LNCaP clone FGC (cell line): Measurements from ENCODE around the gene NFIC.
"Not testable (repeated sequence)": the region's sequence is repeated elsewhere in the genome, so short reads cannot be mapped to it uniquely, and the experiment has no call there.

Source experiments
- DNase-seq: peaks from one replicate; pipeline ENCODE4 v3.0.0-alpha.2; 2011; ENCODE audit warnings: low read depth
- H3K4me3 ChIP-seq: 2 replicates; pipeline ENCODE4 v1.5.1; 2011; ENCODE audit warnings: mild to moderate bottlenecking, low read depth, low read length, control low read depth
- CTCF ChIP-seq: IDR thresholded peaks from 2 replicates; pipeline ENCODE4 v1.5.1; 2012; ENCODE audit warnings: mild to moderate bottlenecking; ENCODE audit not compliant: control insufficient read depth, insufficient read depth; ENCODE audit errors: extremely low read depth

The NFIC gene

DNA sequence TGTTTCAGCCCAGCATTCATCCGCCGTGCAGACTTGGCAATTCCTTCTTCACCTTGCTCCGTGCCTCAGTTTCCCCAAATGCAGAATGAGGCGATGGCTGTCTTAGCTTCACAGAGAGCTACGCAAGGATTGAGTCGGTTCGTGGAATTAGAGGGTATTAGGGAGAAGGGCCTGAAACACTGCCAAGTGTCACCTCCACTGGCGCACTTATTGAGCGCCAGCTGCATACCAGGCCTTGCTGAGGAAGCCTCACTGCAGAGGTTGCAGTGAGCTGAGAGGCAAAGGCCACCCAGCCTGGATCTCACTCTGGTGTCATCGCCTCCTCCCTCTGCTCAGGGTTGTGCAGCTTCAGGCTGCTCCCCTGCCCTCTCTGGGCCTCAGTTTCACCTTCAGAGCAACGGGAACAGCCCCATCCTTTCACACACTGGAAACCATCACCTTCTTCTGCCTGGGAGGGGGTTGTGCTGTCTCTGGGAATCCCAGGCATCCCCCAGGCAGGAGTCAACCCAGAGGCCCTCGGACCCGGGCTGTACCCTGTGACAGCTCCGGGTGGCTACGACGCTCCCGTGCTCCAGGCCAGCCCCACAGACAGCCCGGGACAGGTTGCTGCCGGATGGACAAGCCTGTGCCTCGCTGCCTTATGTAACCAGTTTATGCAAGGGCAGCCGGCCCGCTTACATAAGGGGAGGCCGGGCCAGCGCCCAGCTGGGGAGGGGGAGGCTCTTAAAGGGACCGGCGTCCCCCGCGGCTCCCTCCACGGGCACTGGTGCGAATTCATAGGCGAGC is 31.9 kb downstream of the NFIC start:
- H3K4me3 ChIP-seq: no peak overlapping the region
- no peak for DNase-seq
- TF ChIP-seq CTCF: no peak

GRCh38 chr19:3398900-3399278 is 32.5 kb downstream of the NFIC start:
- DNase-seq: no peak
- no peak overlapping the region for H3K4me3 ChIP-seq
- no peak for TF ChIP-seq CTCF

- not testable (repeated sequence) for H3K4me3 ChIP-seq, DNase-seq
Observed at GRCh38 chr19:3399311-3399710, 32.9 kb downstream of the NFIC start.

GRCh38 chr19:3401004-3401768 is 34.8 kb downstream of the NFIC start:
- no peak overlapping the region for H3K4me3 ChIP-seq
- no peak for TF ChIP-seq CTCF

GRCh38 chr19:3402631-3403443 is 36.5 kb downstream of the NFIC start:
- TF ChIP-seq CTCF: no peak
- no peak overlapping the region for H3K4me3 ChIP-seq
- no peak for DNase-seq

More at GRCh38 chr19:3401004-3401768, 34.8 kb downstream of the NFIC start:
- no peak for DNase-seq

DNA sequence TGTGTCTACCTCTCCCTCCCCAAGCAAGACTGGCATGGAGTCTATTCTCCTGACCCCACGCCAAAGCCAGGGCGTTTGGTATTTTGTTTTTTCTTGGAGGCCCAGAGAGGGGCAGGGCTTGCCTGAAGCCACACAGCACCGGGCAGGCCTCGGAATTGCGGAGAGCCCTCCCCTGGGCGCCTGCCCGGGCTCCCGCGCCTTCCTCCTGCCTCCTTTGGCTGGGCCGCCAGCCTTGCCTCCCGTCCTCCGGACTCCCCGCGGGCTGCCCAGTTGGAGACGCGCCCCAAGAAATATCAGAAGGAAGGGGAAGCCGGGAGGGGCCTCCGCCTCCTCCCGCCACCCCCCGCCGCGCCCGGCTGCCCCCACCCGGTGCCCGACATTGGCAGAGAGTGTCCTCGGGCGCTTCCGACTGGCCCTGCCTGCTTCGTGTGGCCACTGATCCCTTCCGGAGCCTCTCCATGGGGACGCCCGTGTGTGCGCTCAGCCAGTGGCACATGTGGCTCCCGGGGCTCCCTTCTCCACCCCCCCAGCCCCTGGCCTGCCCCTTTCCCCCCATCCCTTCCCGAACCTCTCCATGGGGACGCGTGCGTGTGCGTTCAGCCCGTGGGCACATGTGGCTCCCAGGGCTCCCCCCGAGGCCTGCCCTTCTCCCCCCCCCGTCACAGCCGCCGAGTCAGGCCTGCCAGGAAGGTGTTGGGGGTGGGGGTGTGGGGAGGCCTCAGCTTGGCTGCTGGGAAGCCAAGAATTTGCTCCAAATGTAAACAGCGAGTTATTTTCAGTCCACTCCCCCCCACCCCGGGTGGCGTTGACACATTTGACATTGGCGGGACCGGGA is 37.3 kb downstream of the NFIC start:
- no peak for DNase-seq
- TF ChIP-seq CTCF: no peak
- H3K4me3 ChIP-seq: no peak overlapping the region
